ENCODE results near the gene GCC2.
"Not testable (repeated sequence)": the region's sequence is repeated elsewhere in the genome, so short reads cannot be mapped to it uniquely, and the experiment has no call there.

The GCC2 gene

DNA sequence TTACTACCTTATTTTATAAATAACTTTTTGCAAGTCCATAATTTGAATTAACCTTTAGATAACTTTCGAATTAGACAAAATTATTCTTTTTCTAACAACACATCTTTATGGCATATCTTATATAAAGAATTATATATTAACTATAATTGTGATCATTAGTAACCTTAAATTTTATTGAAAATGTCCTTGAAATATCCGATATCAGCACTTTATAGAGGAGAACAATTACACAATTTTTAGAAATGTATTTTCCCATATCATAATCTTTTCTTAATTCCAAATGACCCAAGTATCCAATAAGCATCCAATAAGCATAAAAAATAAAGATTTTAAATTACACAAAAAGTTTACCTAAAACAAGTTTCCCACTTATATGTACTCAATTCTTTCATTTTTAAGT is 7.3 kb upstream of the GCC2 start:
- no peak for DNase-seq

DNA sequence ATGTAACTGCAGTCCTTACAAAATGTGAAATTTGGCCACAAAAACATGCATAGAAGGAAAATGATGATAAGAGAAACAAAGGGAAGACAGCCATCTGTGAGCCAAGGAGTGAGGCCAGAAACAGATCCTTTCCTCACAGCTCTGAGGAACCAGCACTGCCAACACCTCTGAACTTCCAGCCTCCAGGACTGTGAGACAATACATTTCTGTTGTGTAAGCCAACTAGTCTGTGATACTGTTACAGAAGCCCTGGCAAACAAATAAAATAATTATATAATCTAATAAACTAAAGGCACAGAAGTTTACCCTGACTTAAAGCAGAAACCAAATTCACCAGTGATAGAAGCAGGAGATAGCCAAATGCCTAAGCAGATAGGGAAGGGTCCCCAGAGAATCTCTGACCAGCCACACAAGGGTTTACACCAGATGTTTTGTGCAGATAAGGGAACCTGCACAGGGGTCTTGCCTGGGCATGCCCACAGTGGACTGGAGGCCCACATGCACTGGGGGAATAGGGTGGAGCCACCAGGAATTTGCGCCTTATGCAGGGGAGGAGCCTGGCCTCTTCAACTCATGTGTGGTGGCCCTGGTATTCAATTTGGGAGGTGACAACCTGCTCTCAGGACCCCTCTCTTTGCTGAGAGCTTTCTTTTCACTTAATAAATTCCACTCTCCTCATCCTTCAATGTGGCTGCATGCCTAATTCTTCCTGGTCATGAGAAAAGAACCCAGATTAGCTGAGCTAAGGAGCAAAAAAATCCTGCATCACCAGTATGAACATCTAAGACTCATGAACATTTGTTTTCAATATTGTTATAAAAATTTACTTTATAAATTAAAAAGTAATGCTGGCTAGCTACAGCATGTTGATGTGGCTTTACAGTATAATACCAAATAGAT is 3.8 kb upstream of the GCC2 start:
- DNase-seq = no peak

DNA sequence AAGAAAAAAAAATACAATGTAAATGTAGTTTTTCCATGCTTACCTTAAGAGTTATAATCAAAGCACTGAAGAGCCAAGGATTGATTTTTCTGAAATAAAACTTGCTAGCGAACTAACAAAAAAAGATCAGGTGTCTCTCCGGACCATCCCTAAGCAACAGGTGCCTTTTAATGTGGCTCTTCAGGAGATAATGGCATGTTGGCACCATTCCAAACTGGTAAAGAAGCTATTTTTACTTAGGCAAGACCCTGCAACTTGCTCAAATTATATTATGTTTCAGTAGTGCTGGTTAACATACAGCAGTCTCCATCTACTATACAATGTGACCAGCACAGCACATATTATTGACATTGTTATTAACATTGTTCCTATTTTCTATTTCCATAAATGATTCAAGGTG is 2.3 kb upstream of the GCC2 start:
- DNase-seq = no peak

DNA sequence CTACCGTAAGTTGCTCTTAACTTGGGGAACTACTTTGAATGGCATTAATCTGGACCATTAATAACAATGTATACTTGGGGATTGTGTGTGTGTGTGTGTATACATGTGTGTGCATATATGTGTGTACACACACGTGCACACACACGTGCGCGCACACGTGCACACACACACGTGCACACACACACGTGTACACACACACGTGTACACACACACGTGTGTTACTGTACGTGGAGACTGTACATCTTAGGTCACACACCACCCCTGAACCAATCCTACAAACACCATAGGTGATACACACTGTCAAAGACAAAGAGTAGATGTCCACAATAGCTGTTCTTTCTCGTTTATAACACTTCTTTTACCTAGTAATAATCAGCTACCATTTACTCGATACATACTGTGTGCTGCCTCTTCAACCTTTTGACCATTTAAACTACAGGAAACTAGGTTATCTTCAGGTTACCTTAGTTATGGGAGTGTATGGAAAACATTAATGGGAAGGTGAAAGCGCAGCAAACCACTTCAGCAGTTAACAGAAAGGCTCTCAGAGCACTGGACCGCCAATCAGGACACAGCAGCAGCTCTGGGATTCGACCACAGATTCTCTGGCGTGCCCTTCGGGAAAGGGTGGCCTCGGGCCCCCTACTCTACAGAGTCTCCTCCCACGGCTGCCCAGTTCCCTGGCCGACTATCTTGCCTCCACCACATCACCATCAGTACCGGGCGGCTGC is 894 bp upstream of the GCC2 start:
- no peak for DNase-seq

DNA sequence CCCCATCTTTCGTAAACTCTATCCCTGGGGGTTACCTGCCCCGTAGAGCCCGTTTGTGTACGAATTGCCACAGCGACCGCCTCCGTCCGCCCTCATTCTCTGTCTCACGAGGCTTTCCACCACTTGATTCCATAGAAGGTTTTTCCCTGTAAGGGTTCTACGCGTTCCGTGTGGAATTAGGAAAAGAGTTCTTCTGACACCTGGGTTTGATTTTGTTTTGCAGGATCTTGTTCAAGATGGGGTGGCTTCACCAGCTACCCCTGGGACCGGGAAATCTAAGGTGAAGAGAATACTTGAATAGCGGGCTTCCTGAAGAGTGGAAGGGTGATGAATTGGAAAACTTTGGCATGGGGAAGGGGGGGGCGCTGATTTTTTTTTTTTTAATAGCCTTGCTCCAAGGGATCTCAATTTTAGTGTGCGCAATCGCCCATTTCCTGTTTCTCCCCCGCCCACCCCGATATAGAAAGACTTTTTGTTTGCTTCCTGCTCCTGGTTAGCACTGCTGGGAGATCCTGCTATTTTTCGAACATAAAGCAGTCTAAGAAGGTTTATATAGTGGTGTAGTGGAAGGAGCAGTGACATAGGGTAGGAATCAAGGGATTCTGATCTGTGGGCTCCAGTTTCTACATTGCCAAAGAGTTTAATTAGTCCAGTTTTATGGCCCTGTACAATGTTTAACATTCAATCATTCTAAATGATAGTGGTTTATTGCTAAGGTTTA is 564 bp downstream of the GCC2 start:
- DNase-seq = no peak

DNA sequence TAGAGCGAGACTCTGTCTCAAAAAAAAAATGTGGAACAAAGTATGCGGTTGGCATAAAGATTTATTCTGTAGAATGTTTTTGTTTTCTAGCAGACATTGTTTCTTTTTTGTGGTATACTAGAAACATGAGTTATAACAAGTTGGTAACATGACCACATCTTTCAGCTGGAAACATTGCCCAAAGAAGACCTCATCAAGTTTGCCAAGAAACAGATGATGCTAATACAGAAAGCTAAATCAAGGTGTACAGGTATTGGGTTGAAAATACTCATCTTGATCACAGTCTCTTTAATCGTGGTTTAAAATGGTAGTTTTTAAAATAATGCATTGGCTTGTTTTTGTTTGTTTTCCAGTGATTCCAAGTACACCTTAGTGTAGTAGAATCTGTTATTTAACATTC is 1.9 kb downstream of the GCC2 start:
- no peak for DNase-seq

DNA sequence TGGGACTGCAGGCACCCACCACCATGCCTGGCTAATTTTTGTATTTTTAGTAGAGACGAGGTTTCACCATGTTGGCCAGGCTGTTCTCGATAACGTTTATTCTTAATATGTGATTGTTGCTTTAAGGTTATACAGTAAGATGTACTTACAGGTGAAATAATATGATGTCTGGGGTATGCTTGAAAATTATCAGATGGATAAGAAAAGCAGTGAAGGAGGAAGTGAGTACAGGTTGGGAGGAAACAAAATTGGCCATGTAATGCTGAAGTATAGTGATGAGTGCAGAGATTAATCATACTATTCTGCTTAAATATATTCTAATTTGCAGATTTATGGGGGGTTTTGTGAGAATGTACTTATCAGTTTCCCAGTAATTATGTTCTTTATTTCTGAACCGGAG is 3.0 kb downstream of the GCC2 start:
- no peak for DNase-seq

DNA sequence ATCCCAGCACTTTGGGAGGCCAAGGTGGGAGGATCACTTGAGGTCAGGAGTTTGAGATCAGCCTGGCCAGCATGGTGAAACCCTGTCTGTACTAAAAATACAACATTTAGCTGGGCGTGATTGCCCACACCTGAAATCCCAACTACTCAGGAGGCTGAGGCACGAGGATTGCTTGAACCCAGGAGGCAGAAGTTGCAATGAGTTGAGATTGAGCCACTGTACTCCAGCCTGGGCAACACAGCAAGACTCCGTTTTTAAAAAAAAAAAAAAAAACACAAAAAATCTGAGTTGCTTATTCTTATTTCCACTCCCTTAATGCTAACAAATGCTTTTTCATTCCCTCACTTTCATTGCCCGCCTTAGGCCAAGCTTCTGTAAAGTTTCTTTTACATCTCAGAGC is 4.5 kb downstream of the GCC2 start:
- DNase-seq = not testable (repeated sequence)

DNA sequence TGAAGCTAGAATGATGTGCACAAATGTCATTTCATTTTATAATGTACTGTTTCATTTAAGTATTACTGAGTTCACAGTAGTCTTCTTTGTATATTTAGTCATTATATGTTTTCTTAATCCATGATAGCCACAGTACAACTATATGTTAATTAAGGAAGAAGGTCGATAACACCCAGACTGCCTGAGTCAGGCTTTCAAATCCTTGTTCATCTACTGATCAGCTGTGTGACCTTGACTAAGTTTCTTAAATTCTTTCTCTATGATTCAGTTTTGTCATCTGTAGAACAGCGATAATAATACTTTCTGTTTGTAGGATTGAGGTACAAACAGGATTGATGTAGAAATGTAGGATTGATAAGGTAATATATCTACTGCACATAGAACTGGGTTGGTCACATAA is 5.4 kb downstream of the GCC2 start:
- DNase-seq = no peak

DNA sequence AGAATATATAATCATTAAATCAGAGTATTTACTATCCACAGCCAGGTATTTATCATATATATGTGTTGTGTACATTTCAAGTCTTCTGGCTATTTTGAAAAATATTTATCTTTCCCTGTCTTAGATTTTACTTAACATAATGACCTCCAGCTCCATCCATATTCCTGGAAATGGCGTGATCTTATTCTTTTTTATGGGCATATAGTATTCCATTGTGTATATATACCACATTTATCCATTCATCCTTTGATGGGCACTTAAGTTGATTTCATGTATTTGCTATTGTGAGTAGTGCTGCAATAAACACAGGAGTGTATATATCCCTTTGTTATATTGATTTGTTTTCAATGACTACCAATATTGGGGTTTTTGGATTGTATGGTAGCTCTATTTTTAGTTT is 6.6 kb downstream of the GCC2 start:
- DNase-seq = no peak

DNA sequence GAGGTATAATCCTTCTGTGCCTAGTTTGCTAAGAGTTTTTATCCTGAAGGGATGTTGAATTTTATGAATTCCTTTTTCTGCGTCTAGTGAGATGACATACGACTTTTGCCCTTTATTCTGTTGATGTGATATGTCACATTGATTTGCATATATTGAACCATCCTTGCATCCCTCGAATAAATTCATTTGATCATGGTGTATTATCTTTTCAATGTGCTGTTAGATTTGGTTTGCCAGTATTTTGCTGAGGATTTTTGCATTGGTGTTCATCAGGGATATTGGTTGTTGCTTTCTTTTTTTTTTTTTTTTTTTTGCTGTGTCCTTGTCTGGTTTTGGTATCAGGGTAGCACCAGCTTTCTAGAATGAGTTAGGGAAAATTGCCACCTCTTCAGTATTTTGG is 9.1 kb downstream of the GCC2 start:
- no peak for DNase-seq

DNA sequence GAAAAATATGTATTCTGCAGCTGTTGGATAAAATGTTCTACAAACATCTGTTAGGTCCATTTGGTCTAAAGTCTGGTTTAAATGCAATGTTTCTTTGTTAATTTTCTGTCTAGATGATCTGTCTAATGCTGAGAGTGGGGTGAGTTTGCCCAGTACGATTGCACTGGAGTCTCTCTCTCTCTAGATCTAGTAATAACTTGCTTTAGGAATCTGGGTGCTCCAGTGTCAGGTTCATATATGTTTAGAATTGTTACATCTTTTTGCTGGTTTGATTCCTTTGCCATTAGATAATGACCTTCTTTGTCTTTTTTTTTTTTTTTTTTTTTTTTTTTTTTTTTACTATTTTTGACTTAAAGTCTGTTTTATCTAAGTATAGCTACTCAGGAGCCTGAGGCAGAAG is 10.4 kb downstream of the GCC2 start:
- DNase-seq = no peak

DNA sequence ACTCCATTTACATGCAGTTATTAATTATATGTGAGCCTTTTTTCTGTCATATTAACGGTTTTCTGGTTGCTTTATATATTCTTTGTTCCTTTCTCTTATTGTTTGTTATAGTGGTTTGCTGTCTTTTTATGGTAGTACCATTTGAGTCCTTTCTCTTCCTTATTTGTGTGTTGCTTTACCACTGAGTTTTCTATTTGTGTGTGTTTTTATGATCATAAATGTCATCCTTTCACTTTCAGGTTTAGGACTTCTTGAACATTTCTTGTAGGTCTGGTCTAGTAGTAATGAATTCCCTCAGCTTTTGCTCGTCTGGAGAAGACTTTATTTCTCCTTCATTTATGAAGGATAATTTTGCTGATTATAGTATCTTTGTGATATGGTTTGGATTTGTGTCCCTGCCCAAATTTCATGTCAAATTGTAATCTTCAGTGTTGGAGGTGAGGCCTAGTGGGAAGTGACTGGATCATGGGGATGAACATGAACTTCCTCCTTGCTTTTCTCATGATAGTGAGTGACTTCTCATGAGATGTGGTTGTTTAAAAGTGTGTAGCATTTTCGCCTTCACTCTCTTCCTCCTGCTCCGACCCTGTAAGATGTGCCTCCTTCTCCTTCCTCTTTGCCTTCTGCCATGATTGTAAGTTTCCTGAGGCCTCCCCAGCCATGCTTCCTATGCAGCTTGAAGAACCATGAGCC is 11.5 kb downstream of the GCC2 start:
- no peak for DNase-seq

DNA sequence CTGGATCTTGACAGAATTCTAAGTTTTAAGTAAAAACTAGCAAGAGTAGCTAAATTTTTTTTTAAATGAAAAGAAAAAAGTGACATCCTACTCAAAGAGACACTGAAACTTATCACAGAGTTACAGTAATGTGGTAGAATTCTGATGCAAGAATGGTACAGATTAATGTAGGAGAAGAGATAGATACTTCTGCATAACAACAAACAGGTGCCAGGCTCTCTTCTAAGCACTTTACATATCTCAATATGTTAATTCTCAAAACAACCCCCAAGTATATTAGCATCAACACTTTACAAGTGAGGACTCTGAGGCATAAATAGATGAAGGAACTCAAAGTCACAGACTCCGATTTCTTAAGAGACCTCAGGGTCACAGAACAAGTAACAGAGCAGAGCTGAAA is 28.1 kb downstream of the GCC2 start:
- no peak for DNase-seq

DNA sequence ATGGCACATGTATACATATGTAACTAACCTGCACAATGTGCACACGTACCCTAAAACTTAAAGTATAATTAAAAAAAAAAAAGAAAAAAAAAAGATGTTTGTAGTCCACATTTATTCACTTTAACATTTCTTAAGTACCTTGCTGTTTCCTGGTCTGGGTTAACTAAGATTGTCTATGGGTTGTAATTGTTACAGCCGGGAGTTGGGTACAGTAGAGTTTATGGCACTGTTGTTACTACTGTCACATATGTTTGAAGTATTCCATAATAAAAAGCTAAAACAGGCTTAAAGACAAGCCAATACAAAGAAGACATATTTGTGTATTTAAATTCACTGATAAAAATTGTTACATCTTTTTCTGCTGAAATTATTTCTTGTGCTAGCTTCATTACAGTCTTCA is 36.2 kb downstream of the GCC2 start:
- no peak for DNase-seq

DNA sequence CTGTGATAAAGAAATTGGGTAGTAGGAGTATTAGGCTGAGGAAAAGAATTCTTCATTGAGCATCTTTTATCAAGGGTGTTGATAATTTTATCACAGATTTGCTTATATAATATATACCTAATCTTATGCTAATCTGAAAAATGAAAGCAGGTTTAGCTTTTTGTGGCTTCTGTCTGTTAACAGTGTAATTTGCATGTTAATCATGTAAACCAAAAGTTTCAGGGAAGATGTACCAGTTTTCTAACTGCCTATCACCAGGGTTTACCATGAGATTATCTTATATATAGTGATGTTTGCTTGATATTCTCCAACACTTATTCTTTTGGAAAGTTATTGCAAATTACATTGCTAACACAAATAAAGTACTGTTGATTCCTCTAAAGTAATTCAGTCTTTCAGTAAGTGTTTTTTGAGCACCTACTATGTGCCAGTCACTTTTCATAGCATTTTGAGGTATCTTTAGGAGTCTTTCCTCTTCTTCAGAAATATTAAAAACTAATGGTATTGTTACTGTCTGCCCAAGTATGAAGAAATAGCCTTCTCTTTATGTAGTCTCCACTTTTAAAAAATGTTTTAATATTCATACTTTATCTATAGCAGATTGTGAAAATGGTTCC is 41.6 kb downstream of the GCC2 start:
- no peak for DNase-seq

DNA sequence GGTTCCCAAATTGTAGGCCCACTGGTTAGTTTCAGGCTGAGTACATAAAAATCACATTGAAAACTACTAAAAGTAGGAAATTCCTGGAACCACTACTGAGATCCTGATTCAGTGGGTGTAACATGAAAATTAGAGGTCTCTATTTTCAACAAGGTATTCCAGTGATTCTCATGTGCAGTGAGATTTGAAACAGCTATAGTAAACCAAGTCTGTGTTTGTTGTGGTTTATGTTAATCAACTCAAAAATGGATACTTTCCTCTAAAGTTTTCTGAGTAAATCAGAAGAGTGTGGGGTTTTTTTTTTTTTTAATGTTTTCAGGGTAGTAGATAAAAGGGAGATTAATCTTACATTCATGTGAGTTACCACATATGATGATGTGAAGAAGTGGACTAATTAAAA is 42.8 kb downstream of the GCC2 start:
- DNase-seq = no peak

DNA sequence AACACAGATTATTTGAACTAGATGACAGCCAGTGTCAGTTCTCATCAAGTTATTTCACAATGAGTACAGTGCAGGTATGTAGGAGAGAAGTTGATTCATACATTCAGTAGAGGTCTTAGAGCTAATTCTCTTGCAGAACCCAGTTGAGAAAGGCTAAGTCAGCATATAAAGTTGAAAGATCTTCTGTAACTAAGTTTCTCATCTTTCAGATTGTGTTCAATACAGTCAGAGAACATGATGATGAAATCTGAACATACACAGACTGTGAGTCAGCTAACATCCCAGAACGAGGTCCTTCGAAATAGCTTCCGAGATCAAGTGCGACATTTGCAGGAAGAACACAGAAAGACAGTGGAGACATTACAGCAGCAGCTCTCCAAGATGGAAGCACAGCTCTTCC is 43.4 kb downstream of the GCC2 start:
- DNase-seq = no peak

DNA sequence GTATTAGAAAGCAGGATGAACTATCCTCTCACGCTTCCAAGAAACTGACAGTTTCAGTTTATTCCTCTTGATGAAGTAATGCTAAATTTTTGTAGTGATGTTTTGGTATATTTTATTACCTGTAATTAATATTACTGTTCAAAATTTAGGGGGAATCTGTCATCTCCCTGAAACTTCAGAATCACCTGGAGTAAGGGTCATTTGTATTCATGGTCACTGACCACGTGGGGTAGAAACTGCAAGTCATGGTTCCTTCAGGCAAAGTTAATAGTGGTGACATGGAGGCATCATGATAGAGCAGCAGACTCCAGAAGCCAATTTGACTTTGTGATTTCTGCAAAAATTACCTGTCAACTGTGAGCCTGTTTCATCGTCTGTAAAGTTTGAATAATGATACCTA is 47.2 kb downstream of the GCC2 start:
- DNase-seq = not testable (repeated sequence)

DNA sequence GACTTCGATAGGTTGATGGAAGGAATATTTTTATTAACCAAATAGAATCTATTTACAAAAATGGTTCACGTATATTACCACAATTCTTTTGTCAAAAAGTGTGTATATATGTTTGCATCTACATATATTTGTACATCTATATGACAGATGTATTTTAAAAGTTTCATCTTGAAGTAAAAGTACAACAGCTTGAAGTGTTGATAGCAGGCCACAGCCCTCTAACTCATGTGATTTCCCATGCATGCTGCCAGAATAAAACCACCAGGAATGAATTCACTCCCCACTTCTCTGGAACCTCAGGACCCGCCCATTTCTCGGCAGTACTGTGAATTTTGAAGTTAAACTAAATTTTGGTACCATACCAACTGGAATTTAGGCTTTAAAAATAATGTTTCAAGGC is 58.6 kb downstream of the GCC2 start:
- DNase-seq = not testable (repeated sequence)

DNA sequence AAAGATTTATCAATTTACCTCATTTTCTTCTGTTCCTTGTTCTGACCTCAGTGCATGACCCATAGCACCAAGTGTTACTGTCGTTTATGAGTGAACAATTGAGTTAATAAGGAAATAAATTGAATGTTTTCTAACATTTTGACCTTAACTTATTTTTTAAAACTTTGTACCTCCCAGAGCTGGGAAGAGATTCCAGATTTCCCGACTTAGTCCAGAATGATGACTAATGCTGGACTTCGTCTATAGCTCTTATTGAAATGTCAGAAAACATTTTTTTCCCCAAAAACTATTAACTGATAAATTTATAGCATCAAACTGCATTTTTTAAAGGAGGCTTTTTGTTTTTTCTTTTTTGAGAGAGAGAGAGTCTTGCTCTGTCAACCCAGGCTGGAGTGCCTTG is 63.4 kb downstream of the GCC2 start:
- DNase-seq = not testable (repeated sequence)

DNA sequence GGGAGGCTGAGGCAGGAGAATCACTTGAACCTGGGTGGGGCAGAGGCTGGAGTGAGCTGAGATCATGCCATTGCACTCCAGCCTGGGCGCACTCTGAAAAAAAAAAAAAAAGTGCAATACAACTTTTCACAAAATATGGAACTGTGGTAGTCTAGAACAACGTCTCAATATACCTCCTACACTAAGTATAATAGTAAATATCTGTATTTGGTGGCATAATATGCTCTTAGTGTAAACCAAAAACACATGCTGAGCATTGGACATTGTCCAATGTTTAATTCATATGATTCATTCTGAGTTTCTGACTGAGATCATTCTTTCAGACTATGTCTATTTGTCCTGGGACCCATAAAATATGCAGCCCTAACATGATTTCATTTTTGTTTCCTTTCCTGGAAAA is 65.5 kb downstream of the GCC2 start:
- not testable (repeated sequence) for DNase-seq

DNA sequence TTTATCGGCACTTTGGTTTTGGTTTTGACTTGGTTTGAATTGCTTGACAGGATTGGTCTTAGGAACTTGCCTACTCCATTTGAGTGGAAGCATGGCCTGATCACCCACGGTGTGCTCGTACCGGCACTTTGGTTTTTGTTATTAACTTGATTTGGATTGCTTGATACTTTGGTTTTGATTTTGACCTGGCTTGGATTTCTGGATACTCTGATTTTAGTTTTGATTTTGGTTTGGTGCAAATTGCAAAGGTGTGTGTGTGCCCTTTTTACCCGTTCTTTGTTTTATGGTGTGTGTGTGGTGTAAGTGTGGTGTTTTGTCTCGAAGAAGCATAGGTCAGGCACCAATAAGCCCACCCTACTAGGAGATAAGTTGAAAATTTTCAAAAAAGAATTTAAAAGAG is 75.7 kb downstream of the GCC2 start:
- DNase-seq = not testable (repeated sequence)
